ENCODE results near the gene SLC25A25. TPM values are rescaled to one million over a fixed set of nuclear protein-coding genes. Genes with fewer than 3 reads are reported as not detected.

The SLC25A25 gene
- total RNA-seq, 2 donors from 2014 or later: 30.1 to 33.9 TPM

DNA sequence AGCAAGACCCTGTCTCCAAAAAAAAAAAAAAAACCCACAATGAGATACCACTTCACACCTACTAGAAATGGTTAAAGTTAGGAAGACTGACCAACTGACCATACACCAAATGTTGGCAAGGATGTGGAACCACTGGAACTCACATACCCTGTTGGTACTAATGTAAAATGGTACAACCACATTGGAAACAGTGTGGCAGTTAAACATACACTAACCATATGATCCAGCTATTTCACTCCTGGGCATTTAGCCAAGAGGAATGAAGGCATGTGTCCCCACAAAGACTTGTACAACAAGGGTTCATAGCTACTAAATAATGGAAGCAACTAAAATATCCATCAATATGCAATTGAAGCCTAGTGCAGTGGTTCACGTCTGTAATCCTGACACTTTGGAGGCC is 22.2 kb upstream of the SLC25A25 start:
- no peaks in the 10 kb centered on the region for H3K4me1 ChIP-seq (ENCODE audit: control insufficient read depth in 1 of 2, low read depth in 2 of 2)
- no peak overlapping the region for H3K4me3 ChIP-seq
- H3K36me3 ChIP-seq: no peaks in the 10 kb centered on the region
- no peaks in the 10 kb centered on the region for H3K27me3 ChIP-seq (replicated peaks; ENCODE audit: insufficient read depth)
- no peaks in the 10 kb centered on the region for H3K9me3 ChIP-seq
- H3K27ac ChIP-seq: no peak overlapping the region
- DNase-seq (ENCODE audit: low spot score) (no peak), ATAC-seq (ENCODE audit: insufficient number of reproducible peaks, low FRiP score, low read depth) (no peak)
- TF ChIP-seq, protein P1, sequence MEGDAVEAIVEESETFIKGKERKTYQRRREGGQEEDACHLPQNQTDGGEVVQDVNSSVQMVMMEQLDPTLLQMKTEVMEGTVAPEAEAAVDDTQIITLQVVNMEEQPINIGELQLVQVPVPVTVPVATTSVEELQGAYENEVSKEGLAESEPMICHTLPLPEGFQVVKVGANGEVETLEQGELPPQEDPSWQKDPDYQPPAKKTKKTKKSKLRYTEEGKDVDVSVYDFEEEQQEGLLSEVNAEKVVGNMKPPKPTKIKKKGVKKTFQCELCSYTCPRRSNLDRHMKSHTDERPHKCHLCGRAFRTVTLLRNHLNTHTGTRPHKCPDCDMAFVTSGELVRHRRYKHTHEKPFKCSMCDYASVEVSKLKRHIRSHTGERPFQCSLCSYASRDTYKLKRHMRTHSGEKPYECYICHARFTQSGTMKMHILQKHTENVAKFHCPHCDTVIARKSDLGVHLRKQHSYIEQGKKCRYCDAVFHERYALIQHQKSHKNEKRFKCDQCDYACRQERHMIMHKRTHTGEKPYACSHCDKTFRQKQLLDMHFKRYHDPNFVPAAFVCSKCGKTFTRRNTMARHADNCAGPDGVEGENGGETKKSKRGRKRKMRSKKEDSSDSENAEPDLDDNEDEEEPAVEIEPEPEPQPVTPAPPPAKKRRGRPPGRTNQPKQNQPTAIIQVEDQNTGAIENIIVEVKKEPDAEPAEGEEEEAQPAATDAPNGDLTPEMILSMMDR (IDR thresholded peaks at IDR 0.05): no peak

DNA sequence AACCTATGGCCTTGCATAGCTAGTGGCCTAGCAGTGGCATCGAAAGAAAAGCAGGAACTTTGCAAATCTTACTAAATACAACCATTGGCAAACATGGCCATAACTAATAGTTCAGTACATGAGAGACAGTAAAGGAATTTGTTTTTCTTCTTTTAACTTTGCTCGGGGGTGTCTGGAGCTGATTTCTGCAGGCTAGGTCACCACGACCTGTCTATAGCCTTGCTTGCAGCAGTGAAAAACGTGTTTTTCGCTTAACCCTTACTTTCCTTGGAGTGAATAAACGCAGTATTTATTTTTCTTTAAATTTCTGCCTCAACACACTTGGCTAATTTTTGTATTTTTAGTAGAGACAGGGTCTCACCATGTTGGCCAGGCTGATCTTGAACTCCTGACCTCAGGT is 20.8 kb upstream of the SLC25A25 start:
- H3K4me1 ChIP-seq (ENCODE audit: control insufficient read depth in 1 of 2, low read depth in 2 of 2): no peaks in the 10 kb centered on the region
- no peak for ATAC-seq (ENCODE audit: insufficient number of reproducible peaks, low FRiP score, low read depth)
- no peaks in the 10 kb centered on the region for H3K36me3 ChIP-seq
- no peak overlapping the region for H3K4me3 ChIP-seq
- H3K9me3 ChIP-seq: no peaks in the 10 kb centered on the region
- H3K27me3 ChIP-seq (replicated peaks; ENCODE audit: insufficient read depth): no peaks in the 10 kb centered on the region
- no peak overlapping the region for H3K27ac ChIP-seq
- TF ChIP-seq, protein P1 (IDR thresholded peaks at IDR 0.05): no peak
- DNase-seq (ENCODE audit: low spot score): no peak

DNA sequence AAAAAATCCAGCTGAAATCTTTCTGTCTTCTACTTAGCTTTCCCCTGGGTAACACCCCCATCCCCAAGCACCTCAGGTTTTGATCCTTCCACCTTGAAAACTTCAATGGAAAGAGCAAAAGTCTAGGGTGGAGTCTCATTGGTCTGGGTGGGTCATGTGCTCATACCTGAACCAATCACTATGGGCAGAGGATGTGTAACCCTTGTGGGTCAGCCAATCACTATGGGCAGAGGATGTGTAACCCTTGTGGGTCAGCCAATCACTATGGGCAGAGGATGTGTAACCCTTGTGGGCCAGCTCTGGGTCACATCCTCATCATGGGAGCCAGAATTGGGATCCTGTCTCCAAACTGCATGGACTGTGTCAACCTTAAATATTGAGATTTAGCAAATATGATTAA is 19.4 kb upstream of the SLC25A25 start:
- no peaks in the 10 kb centered on the region for H3K9me3 ChIP-seq
- ATAC-seq (ENCODE audit: insufficient number of reproducible peaks, low FRiP score, low read depth) (no peak), DNase-seq (ENCODE audit: low spot score) (no peak)
- H3K27me3 ChIP-seq (replicated peaks; ENCODE audit: insufficient read depth): no peaks in the 10 kb centered on the region
- TF ChIP-seq, protein P1 (IDR thresholded peaks at IDR 0.05): no peak
- H3K36me3 ChIP-seq: no peaks in the 10 kb centered on the region
- H3K4me1 ChIP-seq (ENCODE audit: control insufficient read depth in 1 of 2, low read depth in 2 of 2): no peaks in the 10 kb centered on the region
- no peak overlapping the region for H3K27ac ChIP-seq
- H3K4me3 ChIP-seq: no peak overlapping the region

DNA sequence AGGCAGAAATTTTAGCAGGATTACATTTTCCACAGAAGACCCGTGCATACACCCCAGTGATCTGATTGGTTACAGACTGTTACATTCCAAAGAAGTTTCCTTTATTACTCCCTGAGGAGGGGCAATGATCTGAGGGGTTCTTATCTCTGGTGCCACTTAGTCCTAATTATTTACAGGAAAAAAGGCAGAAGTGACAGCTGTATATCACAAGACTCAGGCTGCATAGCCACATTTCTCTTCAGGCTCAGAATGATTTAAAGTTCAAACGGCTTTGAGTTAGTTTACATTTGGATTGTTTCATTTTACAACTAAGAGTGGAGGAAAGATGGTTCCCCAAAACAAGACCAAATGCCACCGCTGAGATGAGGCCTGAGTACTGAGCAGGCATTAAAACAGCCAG is 18.2 kb upstream of the SLC25A25 start:
- no peak for DNase-seq (ENCODE audit: low spot score)
- TF ChIP-seq, protein P1 (IDR thresholded peaks at IDR 0.05): no peak

GRCh38 chr9:128051932-128052709 is 15.9 kb upstream of the SLC25A25 start:
- DNase-seq (ENCODE audit: low spot score) (no peak), ATAC-seq (ENCODE audit: insufficient number of reproducible peaks, low FRiP score, low read depth) (no peak)
- no peaks in the 10 kb centered on the region for H3K27me3 ChIP-seq (replicated peaks; ENCODE audit: insufficient read depth)
- H3K4me3 ChIP-seq: no peak overlapping the region
- H3K36me3 ChIP-seq: no peaks in the 10 kb centered on the region
- TF ChIP-seq, protein P1 (IDR thresholded peaks at IDR 0.05): no peak
- H3K9me3 ChIP-seq: no peaks in the 10 kb centered on the region
- peaks cover 10 to 14% of the 10 kb centered on the region in 2 donors for H3K4me1 ChIP-seq (ENCODE audit: control insufficient read depth in 1 of 2, low read depth in 2 of 2)
- no peak overlapping the region for H3K27ac ChIP-seq

More for the DNA sequence above, 18.2 kb upstream of the SLC25A25 start:
- Histone ChIP-seq H3K4me1 (ENCODE audit: control insufficient read depth in 1 of 2, low read depth in 2 of 2) (no peaks in the 10 kb centered on the region), H3K36me3 (no peaks in the 10 kb centered on the region), H3K27ac (no peak overlapping the region), H3K9me3 (no peaks in the 10 kb centered on the region), H3K27me3 (replicated peaks; ENCODE audit: insufficient read depth) (no peaks in the 10 kb centered on the region), H3K4me3 (no peak overlapping the region)
- ATAC-seq (ENCODE audit: insufficient number of reproducible peaks, low FRiP score, low read depth): no peak
